ENCODE data around the gene ETV3L. TPM values are rescaled to one million over a fixed set of nuclear protein-coding genes. Genes with fewer than 3 reads are reported as not detected.

Gene ETV3L
- total and polyA plus RNA-seq, 2 of the 8 experiments (the other 6 are each of a cell fraction or from before 2014, with no cell fraction given), result 0.17 to 0.26 TPM

GRCh38 chr1:157081707-157082106, 17.9 kb downstream of the ETV3L start:
- CTCF ChIA-PET (ENCODE audit: partially characterized antibody), result interaction anchor here (0.7 to 3.2 kb wide), 6 partner anchors 9 to 80 kb away, joined by 3 to 20 read pairs (median 4); no protein-coding TSS in a partner anchor
- no peak overlapping the region for H4K8ac ChIP-seq (ENCODE audit: extremely low read depth, insufficient read depth, low read length)
- H2BK15ac ChIP-seq (ENCODE audit: low read length), result no peak overlapping the region
- H3K4me2 ChIP-seq (ENCODE audit: insufficient read depth in 1 of 2, low read depth in 2 of 2, low read length in 2 of 2), result no peak overlapping the region
- H2BK20ac ChIP-seq (ENCODE audit: low read length), result no peak overlapping the region
- TF ChIP-seq ASH2L (IDR thresholded peaks at IDR 0.05; ENCODE audit: low read length) (no peak), JUND (IDR thresholded peaks at IDR 0.05; ENCODE audit: low read length) (peak; percentile 50; the same call in 1 of the 2 replicates)
- no peak overlapping the region for H3K18ac ChIP-seq (ENCODE audit: extremely low read depth, low read length)
- H3K79me1 ChIP-seq (ENCODE audit: low read depth, low read length), result no peaks in the 10 kb centered on the region
- H2BK5ac ChIP-seq (ENCODE audit: low read depth, low read length), result no peak overlapping the region
- H2AFZ ChIP-seq (ENCODE audit: low read length), result no peak overlapping the region
- H2AK5ac ChIP-seq (ENCODE audit: low read depth, low read length), result no peak overlapping the region
- no peak overlapping the region for H2BK12ac ChIP-seq (ENCODE audit: low read depth, low read length)
- FAIRE-seq (no peak), DNase-seq (ENCODE audit: low read depth in 1 of 2, low spot score in 2 of 2) (no peak)
- H3K4me1 ChIP-seq (replicated peaks in 1 of 4; ENCODE audit: control insufficient read depth in 3 of 4, insufficient read depth in 4 of 4, low read length in 3 of 4), result peaks cover 2 to 5% (median 3%) of the 10 kb centered on the region in 4 experiments; a peak in 4 of 7 replicates
- H2BK120ac ChIP-seq (replicated peaks; ENCODE audit: low read depth, low read length), result no peak overlapping the region
- no peaks in the 10 kb centered on the region for H4K20me1 ChIP-seq (replicated peaks in 1 of 2; ENCODE audit: control insufficient read depth in 1 of 2, insufficient read depth in 2 of 2, low read length in 2 of 2)
- no peak overlapping the region for H3K4ac ChIP-seq (replicated peaks; ENCODE audit: insufficient read length, low read depth, low read length)
- H3K27me3 ChIP-seq (replicated peaks in 1 of 4; ENCODE audit: control insufficient read depth in 3 of 4, extremely low read depth in 1 of 4, insufficient read depth in 3 of 4, low read length in 3 of 4), result no peaks in the 10 kb centered on the region
- no peak overlapping the region for H3K14ac ChIP-seq (ENCODE audit: insufficient read length)
- H4K91ac ChIP-seq (replicated peaks; ENCODE audit: insufficient read length, low read length), result no peak overlapping the region
- POLR2A ChIA-PET (ENCODE audit: partially characterized antibody), result interaction anchor here (0.7 kb wide), 1 partner anchor 9 kb away, joined by 4 read pairs; no protein-coding TSS in a partner anchor
- no peak overlapping the region for H3K27ac ChIP-seq (ENCODE audit: low read depth, low read length)
- no peaks in the 10 kb centered on the region for H3K79me2 ChIP-seq (ENCODE audit: control insufficient read depth in 1 of 2, insufficient read depth in 2 of 2, low read length in 2 of 2)
- H3K36me3 ChIP-seq (ENCODE audit: control insufficient read depth in 2 of 4, insufficient read depth in 4 of 4, low read length in 3 of 4), result no peaks in the 10 kb centered on the region
- no peak overlapping the region for H3K9ac ChIP-seq (replicated peaks in 1 of 4; ENCODE audit: extremely low read depth in 1 of 4, low read depth in 3 of 4, low read length in 3 of 4)
- H4K5ac ChIP-seq (ENCODE audit: insufficient read length, low read depth, low read length), result no peak overlapping the region
- no peak overlapping the region for H3K23ac ChIP-seq (ENCODE audit: insufficient read length)
- H3K56ac ChIP-seq (replicated peaks; ENCODE audit: insufficient read length, low read depth, low read length), result no peak overlapping the region
- no peak overlapping the region for H3K4me3 ChIP-seq (ENCODE audit: extremely low read depth in 1 of 4, insufficient read depth in 2 of 4, low read depth in 3 of 4, low read length in 4 of 4)
- no peaks in the 10 kb centered on the region for H3K23me2 ChIP-seq (ENCODE audit: low read depth, low read length)
- H3K9me3 ChIP-seq (ENCODE audit: insufficient read depth in 2 of 2, low read depth in 1 of 2, low read length in 1 of 2), result no peaks in the 10 kb centered on the region
- 60% methylated on average over 5 of the region's 5 CpGs; no CpG with 5 or more reads in 1 of the 2 experiments for WGBS, 2 experiments (ENCODE audit: extremely low coverage in 1 of 2, insufficient coverage in 1 of 2, insufficient read length in 1 of 2, insufficient replicate concordance in 2 of 2, low coverage in 1 of 2, low lambda C conversion rate in 2 of 2, missing lambda C conversion rate in 1 of 2)
